GM21619 (cell line): ENCODE results near the gene ASB3.
"Not testable (repeated sequence)": the region's sequence is repeated elsewhere in the genome, so short reads cannot be mapped to it uniquely, and the experiment has no call there.

ENCODE experiments used
- ATAC-seq: cut with Tn5 transposase; IDR thresholded peaks from one replicate; pipeline ENCODE4 v1.9.1; 2021; ENCODE audit not compliant: unreplicated experiment

The ASB3 gene

GRCh38 chr2:53660886-53661285, 125.9 kb downstream of the ASB3 start:
- no peak for ATAC-seq

- ATAC-seq, result not testable (repeated sequence)
Observed at GRCh38 chr2:53658474-53658873, 128.3 kb downstream of the ASB3 start.

DNA sequence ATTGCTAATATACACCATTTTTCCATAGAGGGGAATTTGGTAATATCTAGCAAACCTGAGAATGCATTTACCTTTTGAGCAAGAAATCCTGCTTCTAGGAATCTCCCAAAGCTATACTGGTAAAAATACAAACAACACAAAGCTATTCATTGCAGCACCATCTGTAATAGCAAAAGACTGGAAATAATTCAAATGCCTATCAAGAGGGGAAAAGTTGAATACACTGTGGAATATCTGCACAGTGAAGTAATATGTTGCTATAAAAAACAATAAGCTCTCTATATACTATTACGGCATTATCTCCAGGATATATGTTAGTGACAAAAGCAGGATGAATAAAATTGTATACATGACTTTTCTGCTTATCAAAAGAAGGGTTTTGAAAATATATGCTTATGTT, 131.5 kb downstream of the ASB3 start:
- ATAC-seq, result no peak

DNA sequence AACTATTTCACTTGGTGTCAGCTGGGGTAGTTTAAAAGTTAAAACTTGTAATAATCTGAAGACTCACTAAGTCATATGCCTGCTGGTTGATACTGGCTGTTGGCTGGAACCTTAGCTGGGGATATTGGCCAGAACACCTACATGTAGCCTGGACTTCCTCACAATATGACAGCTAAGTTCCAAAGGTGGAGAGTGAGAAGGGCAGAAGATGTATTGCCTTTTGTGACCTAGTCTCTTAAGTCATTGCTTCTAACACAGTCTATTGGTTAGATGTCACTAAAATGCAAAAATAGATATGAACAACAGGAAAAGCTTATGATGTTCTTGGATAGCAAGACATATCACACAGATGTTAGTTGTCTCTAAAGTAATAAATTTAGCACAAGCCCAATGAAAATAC, 132.4 kb downstream of the ASB3 start:
- no peak for ATAC-seq

DNA sequence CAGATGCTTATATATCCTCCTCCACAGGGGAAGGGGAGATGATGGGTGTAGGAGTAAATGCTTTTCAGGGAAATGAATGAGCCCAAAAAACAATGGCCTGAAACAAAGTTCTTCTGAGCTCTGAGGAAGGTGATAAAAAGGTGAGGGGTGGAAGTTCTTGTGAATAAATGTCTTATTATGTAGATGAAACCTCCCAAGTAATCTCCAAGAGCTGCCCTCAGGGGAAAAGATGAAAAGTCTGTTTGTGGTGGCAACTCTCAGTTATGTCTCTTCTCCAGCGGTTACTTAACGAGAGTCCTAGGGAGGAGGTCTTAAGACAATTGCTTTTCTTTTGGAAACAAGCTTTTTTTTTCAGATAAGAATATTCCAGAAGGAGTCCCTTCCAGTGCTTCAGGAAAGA, 134.6 kb downstream of the ASB3 start:
- no peak for ATAC-seq

DNA sequence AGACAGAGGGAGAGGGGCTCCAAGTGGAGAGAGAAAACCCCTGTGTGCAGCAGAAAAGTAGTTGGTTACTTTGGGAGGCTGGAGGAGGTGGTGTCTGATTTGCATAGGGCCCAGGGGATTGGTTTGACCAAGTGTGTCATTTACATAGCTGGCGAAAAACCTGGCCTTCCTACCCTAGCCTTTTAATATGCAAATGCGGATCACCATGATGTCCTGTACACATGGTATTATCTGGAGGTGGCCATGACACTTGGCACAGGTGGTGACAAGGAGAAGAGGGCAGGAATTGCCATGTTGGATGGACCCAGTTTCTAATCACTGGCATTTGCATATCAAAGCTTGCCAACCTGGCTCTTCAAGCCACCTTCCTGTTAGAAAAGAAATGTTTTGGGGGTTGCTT, 140.0 kb downstream of the ASB3 start:
- no peak for ATAC-seq

DNA sequence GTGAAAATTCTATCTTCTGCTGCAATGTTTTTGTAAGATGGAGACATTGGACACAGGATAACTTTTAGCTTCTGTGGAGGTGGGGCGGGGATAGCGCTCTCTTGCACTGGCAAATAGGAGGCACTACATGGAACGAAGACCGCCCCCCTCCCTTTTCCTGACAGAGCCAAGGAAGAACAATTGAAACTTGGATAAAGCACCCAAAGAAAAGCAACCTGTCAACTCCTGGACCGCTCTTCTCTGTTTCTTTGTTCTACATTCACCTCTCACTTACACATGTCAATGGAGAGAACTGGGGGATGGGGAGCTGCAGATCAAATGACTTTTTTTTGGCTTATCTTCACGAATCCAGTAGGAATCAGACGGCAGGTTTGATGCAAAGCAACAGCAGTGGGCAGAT, 145.5 kb downstream of the ASB3 start:
- no peak for ATAC-seq

DNA sequence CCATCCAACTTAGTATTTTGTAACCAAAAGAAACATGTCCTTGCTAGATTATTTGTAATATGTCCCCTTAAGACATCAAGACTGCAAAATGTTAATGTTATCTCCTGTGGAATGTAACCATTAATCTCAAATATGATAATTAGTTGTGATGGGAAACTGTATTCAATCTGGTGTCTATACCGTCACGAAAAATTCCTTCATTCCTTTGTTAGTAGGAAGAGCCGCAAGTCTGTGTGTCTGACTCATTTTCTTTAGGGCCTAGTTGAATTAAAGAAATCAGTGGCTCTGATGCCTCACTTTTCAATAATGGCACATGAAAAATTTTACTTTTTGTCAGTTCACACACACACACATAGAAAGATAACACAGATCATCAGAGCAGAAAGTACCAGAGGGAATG, 146.3 kb downstream of the ASB3 start:
- ATAC-seq, result no peak

DNA sequence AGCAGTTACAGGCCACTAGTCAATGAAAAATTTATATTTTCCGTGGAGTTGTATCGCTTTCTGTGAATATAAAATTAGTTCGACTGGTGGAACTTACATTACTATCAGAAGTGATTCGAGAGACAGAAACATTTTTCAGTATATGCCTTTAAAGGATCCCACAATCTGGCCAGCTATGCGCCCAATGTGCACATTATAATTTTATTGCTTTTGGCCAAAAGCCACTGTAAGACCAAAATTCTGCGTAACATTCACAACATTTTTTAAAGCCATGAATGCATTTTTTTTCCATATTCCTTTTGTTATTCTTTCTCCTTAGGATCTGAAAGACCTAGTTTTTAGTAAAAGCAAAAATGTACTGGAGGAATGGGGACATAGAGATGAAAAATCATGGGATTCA, 150.2 kb downstream of the ASB3 start:
- ATAC-seq, result no peak

DNA sequence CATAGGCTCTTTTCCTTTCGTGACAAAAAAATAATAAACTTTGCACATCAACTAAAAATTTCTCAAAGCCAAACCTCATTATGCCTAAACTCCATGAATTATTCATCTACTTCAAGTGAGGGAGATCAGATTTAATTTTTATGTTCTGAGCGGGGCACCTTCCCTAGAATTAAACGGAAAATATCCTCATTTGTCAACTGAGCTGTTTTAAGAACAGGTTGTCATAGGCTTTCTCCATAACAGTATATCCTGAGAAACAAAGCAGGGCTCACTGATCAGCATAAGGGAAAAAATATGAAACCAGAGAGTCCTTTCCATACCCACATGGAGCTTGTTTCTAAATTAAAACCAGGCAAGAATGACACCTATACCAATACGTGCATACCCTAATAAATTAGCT, 150.6 kb downstream of the ASB3 start:
- ATAC-seq, result no peak

DNA sequence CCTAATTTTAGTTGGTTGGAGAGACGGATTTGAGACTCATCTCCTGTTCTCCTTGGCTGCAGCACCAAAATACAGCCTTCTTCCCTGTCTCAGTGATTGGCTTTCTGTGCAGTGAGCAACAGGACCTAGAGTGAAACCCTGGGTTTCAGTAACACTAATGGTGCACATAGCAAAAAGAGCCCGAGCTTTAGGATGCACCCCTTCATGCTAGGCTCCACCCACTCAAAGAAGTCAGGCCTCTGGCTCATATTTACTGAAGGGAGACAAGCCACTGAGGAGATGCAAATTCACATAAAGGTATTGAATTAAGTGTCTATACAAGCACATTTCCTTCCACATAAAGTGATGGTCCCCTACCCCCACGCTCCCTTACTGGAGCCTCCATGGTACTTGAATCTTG, 151.1 kb downstream of the ASB3 start:
- ATAC-seq, result no peak

- ATAC-seq, result no peak
Observed at GRCh38 chr2:53633441-53633840, 153.3 kb downstream of the ASB3 start.

- ATAC-seq, result no peak
Observed at GRCh38 chr2:53632714-53633113, 154.0 kb downstream of the ASB3 start.

GRCh38 chr2:53632126-53632460, 154.7 kb downstream of the ASB3 start:
- ATAC-seq, result no peak

DNA sequence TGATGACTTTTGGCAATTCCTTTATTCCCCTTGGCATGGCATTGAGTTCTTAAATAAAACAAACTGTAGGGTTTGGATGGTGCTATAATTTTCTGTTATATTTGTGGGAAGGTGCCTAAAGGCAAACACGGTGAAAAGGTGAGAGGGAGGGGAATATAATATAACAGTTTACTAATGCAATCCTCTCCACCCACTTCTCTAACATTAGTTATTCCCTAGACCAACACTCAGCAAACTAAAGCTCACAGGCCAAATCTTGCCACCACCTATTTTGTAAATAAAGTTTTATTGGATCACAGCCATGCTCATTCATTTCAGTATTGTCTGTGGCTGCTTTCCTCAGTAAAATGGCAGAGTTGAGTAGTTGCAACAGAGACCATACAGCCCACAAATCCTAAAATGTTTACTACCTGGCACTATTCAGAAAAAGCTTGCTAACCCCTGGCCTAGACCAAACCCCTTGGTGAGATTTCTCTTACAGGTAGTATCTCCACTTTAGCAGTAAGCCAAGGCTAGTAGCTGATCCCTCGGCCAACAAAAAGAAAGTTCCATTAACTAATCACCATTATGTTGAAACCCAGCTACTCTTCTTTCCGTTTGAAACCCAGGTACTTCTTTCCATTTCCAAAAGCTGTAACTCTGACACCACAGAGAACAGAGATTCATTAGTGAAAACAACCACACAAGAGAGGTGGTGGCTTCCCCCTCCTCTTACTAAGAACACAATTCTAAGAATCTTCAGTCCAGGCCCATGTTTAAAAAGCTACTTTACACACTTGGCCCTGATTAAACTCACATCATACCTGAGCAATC, 155.2 kb downstream of the ASB3 start:
- no peak for ATAC-seq

DNA sequence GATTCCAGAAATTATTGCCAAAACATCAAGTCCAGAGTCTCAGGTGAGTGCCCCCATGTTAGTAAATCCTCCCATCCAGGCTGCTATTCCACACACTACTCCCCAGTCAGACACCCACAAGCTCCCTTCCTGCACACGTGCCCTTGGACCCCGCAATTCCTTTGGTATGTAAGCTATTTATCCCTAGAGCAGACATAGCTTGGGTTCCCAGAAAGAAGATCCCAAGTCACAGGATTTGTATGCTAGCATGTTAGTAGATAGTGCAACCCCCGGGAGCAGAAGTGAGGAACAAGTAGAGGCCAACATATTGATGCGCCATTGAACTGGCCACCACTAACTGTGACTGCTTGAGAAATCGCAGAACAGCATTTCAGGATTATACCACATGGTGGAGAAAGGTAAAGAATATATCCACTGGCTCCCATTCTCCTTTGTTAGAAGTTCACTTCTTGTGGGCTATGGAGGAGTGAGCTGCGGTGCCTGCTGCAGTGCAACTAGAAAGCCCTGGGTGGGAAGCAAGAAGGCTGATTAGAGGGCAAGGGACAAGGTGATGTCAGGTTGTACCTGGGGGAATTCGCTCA, 156.6 kb downstream of the ASB3 start:
- no peak for ATAC-seq

- ATAC-seq, result no peak
Observed at GRCh38 chr2:53629501-53629900, 157.3 kb downstream of the ASB3 start.

- no peak for ATAC-seq
Observed at GRCh38 chr2:53629001-53629400, 157.8 kb downstream of the ASB3 start.

DNA sequence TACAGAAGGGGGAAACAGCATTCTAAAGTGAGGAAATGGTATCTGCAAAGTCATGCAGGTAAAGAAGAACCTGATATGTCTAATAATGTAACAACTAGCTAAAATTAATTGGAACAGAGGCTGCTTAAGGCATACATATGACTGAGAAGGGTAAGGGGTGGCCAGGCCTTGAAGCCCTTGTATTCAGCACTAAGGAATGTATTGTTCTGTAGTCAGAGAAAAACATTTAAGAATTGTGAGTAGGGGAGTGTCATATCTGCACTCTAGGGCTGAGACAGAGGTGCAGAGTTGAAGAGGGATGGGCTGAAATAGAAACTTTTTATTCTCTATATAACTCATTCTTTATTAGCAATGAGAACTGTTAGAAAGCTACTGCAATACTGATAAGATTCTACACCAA, 164.6 kb downstream of the ASB3 start:
- ATAC-seq, result no peak

- no peak for ATAC-seq
Observed at GRCh38 chr2:53620981-53621380, 165.8 kb downstream of the ASB3 start.
